Dendritic cell treated with granulocyte-macrophage colony-stimulating factor and Interleukin-4, amounts not matched to agents 40 ng/mL and 50 ng/mL, for 4 days (primary cell): ENCODE results near the gene SPINK1.
"Not testable (repeated sequence)": the region's sequence is repeated elsewhere in the genome, so short reads cannot be mapped to it uniquely, and the experiment has no call there.

Source experiments
- H3K27ac Mint-ChIP-seq: one replicate; pipeline ENCODE4 v1.8.0; 2022; ENCODE audit warnings: mild to moderate bottlenecking, mixed read lengths
- H3K27me3 Mint-ChIP-seq: one replicate; pipeline ENCODE4 v1.8.0; 2022; ENCODE audit warnings: mild to moderate bottlenecking, mixed read lengths
- H3K36me3 Mint-ChIP-seq: one replicate; pipeline ENCODE4 v1.8.0; 2022; ENCODE audit warnings: low read depth, mixed read lengths
- H3K4me1 Mint-ChIP-seq: one replicate; pipeline ENCODE4 v1.8.0; 2022; ENCODE audit warnings: low read depth, mixed read lengths
- H3K4me3 Mint-ChIP-seq: one replicate; pipeline ENCODE4 v1.8.0; 2022; ENCODE audit warnings: mild to moderate bottlenecking, moderate library complexity, mixed read lengths
- H3K9me3 Mint-ChIP-seq: one replicate; pipeline ENCODE4 v1.8.0; 2022; ENCODE audit warnings: mixed read lengths
- intact Hi-C: fragments of 100-400 bp; cut with micrococcal nuclease; formaldehyde crosslinking; loops from one replicate; pipeline ENCODE4 v1.15.0; 2022

SPINK1 gene

DNA sequence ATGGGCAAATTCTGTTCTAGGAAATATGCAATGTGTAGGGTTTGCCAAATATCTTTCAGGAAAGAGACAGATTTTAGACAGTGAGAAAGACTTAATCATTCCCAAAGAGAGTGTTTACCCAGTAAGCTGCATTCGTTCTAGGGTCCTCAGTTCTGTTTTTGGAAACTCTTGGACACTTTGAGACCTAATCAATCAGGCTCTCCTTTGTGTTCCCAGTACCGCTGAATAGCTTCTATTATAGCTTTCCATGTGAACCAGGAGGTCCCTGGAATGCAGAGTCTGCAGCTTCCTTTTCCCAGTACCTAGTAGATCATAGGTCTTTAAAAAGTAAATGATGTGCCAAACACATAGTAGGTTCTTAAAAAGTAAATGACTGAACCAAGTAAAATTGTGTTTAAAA is 11.4 kb upstream of the SPINK1 start:
- no peak overlapping the region for H3K4me3 Mint-ChIP-seq
- intact Hi-C loops: no loop called here
- H3K27me3 Mint-ChIP-seq: peaks cover 4% of the 10 kb centered on the region
- H3K27ac Mint-ChIP-seq: no peak overlapping the region
- H3K36me3 Mint-ChIP-seq: no peaks in the 10 kb centered on the region
- H3K9me3 Mint-ChIP-seq: no peaks in the 10 kb centered on the region
- no peaks in the 10 kb centered on the region for H3K4me1 Mint-ChIP-seq

DNA sequence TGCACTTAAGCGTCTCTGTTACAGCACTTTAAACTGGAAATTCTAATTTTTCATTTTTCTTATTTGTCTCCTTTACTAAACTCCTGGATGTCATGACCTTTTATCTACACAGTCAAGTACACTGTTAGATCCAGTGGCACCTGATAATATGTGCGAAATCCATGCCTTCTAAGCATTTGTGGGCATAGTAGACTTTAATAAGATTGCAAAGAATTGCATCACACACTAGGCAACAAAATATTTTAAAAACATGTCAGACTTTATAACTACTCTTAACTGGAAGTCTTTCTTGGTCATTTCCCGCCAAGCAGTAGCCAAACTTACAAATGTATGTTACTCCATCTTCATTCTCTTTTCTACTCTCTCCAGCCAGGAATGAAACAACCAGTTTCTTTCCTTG is 5.0 kb upstream of the SPINK1 start:
- intact Hi-C loops: no loop called here
- Mint-ChIP-seq H3K27ac (no peak overlapping the region), H3K36me3 (no peaks in the 10 kb centered on the region)

DNA sequence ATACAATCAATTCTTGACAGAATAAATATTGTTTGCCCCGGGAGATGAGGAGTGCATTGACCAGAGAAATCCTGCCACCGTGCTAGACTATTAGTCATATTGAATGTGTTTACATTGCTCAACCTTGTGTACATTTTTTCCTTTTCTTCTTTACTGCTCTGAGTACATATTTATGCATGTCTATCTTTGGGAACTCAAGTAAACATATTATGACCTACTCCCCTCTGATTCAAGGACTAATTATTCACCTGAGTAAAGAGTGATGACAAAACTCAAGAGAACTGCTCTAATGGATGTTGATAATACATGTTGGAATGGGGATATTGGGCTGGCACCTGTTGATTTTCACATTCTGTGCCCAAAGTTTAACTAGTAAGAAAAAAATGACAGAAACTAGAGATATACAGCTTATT is 3.9 kb upstream of the SPINK1 start:
- intact Hi-C loops: no loop called here
- Mint-ChIP-seq H3K36me3 (no peaks in the 10 kb centered on the region), H3K27me3 (peaks cover 2% of the 10 kb centered on the region), H3K4me1 (no peaks in the 10 kb centered on the region), H3K27ac (no peak overlapping the region), H3K4me3 (no peak overlapping the region), H3K9me3 (no peaks in the 10 kb centered on the region)

More for the DNA sequence above, 5.0 kb upstream of the SPINK1 start:
- Mint-ChIP-seq H3K4me1 (no peaks in the 10 kb centered on the region), H3K4me3 (no peak overlapping the region), H3K9me3 (no peaks in the 10 kb centered on the region), H3K27me3 (peaks cover 2% of the 10 kb centered on the region)

DNA sequence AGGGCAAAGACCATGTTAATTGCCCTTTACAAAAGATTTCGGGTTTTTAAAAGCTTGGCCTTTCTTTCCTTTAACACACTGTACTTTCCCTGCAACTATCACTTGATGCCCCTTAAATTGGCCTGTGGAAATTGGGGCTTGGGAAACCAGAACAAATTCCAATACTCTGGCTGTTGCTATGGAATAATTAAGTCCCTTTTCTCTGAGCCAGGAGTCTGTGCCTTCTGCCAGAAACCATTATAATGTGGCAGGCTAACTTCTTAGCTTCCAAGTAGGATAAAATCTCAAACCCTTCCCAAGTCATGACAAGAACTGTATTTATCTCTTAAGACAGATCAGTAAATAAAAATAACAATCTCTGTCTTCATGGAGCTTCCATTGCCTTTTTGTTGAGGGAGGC is 1.1 kb upstream of the SPINK1 start:
- Mint-ChIP-seq H3K27ac (no peak overlapping the region), H3K36me3 (no peaks in the 10 kb centered on the region), H3K9me3 (no peaks in the 10 kb centered on the region), H3K4me1 (no peaks in the 10 kb centered on the region), H3K27me3 (no peaks in the 10 kb centered on the region), H3K4me3 (no peak overlapping the region)
- intact Hi-C loops: no loop called here

DNA sequence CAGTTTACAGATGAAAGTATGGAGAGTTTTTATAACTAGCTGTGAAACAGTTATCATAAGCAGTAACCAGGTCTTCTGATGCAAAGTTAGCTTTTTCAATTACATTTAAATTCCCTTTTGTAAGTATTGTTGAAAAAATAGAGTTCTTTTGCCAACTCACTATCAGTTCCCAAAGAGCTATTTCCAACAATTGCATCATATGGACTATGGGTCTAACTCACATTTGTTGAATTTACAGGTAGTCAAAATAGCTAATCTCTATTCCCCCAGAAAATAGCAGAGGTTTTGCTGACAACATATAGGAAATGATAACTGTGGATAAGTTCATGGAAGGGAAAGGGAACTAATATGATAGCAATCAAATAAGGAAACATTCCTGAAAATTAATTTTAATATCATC is 1.4 kb downstream of the SPINK1 start:
- intact Hi-C loops: no loop called here
- Mint-ChIP-seq H3K4me1 (no peaks in the 10 kb centered on the region), H3K9me3 (no peaks in the 10 kb centered on the region), H3K4me3 (no peak overlapping the region), H3K27me3 (no peaks in the 10 kb centered on the region), H3K27ac (no peak overlapping the region), H3K36me3 (no peaks in the 10 kb centered on the region)

DNA sequence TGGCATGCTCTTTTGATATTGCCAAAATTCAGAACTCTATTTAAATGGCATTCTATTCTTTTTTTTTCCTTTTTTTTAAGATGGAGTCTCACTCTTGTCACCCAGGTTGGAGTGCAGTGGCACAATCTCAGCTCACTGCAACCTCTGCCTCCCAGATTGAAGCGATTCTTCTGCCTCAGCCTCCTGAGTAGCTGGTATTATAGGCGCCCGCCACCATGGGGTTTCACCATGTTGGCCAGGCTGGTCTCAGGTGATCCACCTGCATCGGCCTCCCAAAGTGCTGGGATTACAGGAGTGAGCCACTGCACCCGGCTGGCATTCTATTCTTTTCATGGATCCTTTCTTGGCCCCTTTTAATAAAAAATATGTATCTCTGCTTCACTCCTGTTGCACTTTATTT is 4.5 kb downstream of the SPINK1 start:
- H3K27me3 Mint-ChIP-seq, H3K36me3 Mint-ChIP-seq, H3K27ac Mint-ChIP-seq, H3K4me3 Mint-ChIP-seq, H3K4me1 Mint-ChIP-seq, H3K9me3 Mint-ChIP-seq: not testable (repeated sequence)
- intact Hi-C loops: loop anchor here (10.0 kb wide), 1 partner anchor 372 kb away; no protein-coding TSS in a partner anchor

DNA sequence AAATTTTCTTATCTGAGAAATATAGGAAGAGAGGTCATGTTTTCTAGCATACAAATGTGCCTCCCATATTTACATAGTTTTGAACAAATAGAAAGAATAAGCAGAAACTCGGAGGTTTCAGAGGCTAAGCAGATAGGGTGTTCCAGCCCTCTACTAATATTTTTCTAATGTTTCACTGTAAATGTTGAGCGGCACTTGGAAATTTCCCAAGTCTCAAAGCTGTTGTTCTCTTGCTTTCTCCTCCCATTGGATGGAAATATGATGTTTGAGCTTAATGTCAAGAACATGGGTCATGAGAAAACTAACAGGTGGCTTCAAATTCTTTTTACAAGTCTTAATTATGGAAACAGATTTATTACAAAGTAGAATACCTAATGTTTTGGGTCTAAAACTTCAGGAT is 5.1 kb downstream of the SPINK1 start:
- H3K4me3 Mint-ChIP-seq: no peak overlapping the region
- peaks cover 8% of the 10 kb centered on the region for H3K4me1 Mint-ChIP-seq
- H3K36me3 Mint-ChIP-seq: no peaks in the 10 kb centered on the region
- no peaks in the 10 kb centered on the region for H3K27me3 Mint-ChIP-seq
- H3K27ac Mint-ChIP-seq: no peak overlapping the region
- no peaks in the 10 kb centered on the region for H3K9me3 Mint-ChIP-seq
- intact Hi-C loops: loop anchor here (10.0 kb wide), 1 partner anchor 372 kb away; no protein-coding TSS in a partner anchor

DNA sequence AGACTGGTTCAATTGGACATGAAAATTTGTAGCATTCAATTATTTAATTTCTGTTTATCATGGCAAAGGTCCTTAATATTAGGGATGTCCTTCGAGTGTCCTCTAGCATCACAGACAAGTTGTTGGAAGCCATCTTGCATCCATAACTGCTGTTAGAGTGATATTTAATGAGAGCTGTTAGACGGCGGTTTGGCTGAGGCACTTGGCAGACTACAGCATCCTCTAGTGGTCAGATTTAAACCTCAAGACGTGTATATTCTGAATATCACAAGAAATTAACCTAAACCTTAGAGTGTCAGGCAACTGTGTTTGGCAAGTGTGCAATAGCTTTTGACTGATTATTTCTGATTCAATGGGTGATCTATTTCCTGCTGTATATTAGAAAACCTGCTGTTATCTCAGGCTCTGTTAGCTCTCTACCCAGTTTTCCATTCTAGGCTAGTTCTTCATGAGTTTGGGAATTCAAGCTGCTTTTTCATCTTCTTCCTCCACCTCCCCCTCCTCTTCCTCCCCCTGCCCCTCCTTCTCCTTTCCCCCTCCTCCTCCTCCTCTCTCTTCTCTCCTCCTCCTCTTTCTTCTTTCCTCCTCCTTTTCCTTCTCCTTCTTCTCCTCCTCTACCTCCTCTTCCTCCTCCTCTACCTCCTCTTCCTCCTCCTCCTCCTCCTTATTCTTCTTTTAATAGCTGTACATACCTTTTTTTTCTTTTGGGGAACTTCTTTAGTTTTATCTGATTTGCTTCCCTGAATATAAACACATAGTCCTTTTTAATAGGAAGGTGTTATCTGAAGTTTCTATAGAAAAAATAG is 8.6 kb downstream of the SPINK1 start:
- Mint-ChIP-seq H3K4me1 (peaks cover 28% of the 10 kb centered on the region), H3K4me3 (no peak overlapping the region), H3K27ac (no peak overlapping the region), H3K36me3 (no peaks in the 10 kb centered on the region), H3K27me3 (no peaks in the 10 kb centered on the region), H3K9me3 (no peaks in the 10 kb centered on the region)
- intact Hi-C loops: loop anchor here (1.0 to 10.0 kb wide), 2 partner anchors 195 to 368 kb away; no protein-coding TSS in a partner anchor

DNA sequence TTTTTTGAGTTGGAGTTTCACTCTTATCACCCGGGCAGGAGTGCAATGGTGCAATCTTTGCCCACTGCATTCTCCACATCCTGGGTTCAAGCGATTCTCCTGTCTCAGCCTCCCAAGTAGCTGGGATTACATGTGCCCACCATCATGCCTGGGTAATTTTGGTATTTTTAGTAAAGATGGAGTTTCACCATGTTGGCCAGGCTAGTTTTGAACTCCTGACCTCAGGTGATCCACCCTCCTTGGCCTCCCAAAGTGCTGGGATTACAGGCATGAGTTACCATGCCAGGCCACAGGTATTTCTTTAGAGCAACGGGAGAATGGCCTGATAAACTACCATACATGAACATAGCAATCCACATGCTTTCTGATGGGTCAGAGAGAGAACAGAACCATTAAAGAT is 9.2 kb downstream of the SPINK1 start:
- not testable (repeated sequence) for H3K27me3 Mint-ChIP-seq, H3K36me3 Mint-ChIP-seq, H3K9me3 Mint-ChIP-seq, H3K4me3 Mint-ChIP-seq
- Mint-ChIP-seq H3K27ac (peak overlapping the region; percentile 67), H3K4me1 (peaks cover 34% of the 10 kb centered on the region)
- intact Hi-C loops: loop anchor here (1.0 to 10.0 kb wide), 2 partner anchors 194 to 367 kb away; no protein-coding TSS in a partner anchor

DNA sequence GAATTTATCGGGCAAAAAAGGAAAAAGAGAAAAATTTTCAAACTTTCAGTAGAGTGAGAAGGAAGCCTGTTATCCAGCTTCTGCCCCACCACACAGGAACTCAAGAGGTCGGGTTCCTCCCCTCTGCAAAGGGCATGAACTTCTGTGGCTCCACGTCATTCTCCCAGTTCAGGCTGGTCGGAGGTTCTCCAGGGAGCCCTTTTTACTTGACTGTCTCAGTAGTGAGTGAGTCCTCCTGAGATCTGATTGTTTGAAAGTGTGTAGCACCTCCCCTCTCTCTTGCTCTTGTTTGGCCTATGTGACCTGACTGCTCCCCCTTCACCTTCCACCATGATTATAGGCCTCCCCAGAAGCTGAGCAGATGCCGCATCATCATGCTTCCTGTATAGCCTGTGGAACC is 9.7 kb downstream of the SPINK1 start:
- Mint-ChIP-seq H3K9me3 (no peaks in the 10 kb centered on the region), H3K27me3 (no peaks in the 10 kb centered on the region), H3K4me3 (no peak overlapping the region), H3K27ac (peak overlapping the region; percentile 67), H3K4me1 (peaks cover 34% of the 10 kb centered on the region), H3K36me3 (no peaks in the 10 kb centered on the region)
- intact Hi-C loops: loop anchor here (1.0 to 10.0 kb wide), 2 partner anchors 193 to 367 kb away; no protein-coding TSS in a partner anchor

DNA sequence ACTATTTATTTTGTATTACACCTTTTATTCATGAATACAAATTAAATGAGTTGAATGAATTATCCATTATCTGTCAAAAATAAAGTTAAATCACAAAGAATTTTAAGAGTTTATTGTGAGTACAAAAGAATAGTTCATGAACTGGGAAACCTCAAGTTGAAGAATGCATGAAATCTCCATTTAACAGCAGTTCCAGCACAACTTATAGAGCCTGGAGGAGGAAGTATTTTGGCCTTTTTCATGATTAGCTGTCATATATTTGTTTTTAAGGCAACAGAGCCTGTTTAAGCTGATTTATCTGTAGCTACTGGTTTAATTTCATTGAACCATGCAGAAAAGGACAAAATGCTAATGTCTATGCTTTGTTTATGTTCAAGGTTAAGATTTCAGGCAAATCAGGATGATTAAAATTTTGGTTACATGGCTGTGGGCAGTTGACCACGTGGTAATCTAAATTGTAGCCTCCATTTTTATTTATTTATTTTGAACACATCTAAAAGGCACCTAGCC is 12.2 kb downstream of the SPINK1 start:
- Mint-ChIP-seq H3K9me3 (no peaks in the 10 kb centered on the region), H3K4me1 (peaks cover 38% of the 10 kb centered on the region), H3K27me3 (no peaks in the 10 kb centered on the region), H3K27ac (no peak overlapping the region), H3K4me3 (no peak overlapping the region), H3K36me3 (no peaks in the 10 kb centered on the region)
- intact Hi-C loops: loop anchor here (2.0 kb wide), 1 partner anchor 15 kb away; no protein-coding TSS in a partner anchor

DNA sequence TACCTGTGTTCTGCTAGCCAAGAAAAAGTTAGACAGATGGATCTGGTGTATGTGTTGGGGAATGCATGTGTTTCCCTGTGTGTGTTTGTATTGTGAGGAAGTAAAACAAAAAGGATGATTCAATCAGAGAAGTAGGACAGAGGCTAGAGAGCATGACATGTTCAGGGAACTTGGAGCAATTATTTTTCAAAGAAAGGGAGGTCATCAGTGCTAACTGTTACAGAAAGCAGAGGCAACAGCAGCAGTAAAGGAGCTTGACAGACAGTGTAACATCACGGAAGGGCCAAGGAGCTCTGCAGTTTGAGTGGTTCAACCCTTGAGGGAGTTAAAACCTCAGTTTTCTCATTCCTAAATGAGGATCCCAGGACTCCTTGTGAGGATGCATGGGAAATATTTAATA is 13.2 kb downstream of the SPINK1 start:
- peaks cover 40% of the 10 kb centered on the region for H3K4me1 Mint-ChIP-seq
- H3K27ac Mint-ChIP-seq: no peak overlapping the region
- H3K27me3 Mint-ChIP-seq: no peaks in the 10 kb centered on the region
- no peaks in the 10 kb centered on the region for H3K9me3 Mint-ChIP-seq
- no peak overlapping the region for H3K4me3 Mint-ChIP-seq
- intact Hi-C loops: loop anchor here (2.0 kb wide), 1 partner anchor 13 kb away; no protein-coding TSS in a partner anchor
- no peaks in the 10 kb centered on the region for H3K36me3 Mint-ChIP-seq

DNA sequence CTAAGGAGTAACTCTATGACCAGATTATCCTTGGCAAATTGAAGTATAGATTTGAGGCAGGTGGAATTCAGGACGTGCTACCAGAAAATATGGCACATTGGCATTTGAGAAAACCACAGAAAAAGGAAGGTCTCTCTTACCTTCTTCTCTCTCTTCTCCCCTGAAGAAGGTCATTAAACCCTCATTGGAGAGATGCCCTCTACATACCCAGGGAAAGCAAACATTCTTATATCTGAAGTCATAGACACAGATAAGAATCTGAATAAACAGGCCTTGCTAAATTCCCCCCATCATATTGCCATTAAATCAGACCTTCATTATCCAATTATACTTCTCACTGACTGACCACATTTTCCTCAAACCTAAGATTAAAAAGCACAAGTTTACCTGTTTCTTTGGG is 17.8 kb downstream of the SPINK1 start:
- Mint-ChIP-seq H3K36me3 (no peaks in the 10 kb centered on the region), H3K27me3 (no peaks in the 10 kb centered on the region), H3K4me3 (no peak overlapping the region), H3K4me1 (peaks cover 24% of the 10 kb centered on the region), H3K27ac (no peak overlapping the region), H3K9me3 (no peaks in the 10 kb centered on the region)
- intact Hi-C loops: no loop called here

DNA sequence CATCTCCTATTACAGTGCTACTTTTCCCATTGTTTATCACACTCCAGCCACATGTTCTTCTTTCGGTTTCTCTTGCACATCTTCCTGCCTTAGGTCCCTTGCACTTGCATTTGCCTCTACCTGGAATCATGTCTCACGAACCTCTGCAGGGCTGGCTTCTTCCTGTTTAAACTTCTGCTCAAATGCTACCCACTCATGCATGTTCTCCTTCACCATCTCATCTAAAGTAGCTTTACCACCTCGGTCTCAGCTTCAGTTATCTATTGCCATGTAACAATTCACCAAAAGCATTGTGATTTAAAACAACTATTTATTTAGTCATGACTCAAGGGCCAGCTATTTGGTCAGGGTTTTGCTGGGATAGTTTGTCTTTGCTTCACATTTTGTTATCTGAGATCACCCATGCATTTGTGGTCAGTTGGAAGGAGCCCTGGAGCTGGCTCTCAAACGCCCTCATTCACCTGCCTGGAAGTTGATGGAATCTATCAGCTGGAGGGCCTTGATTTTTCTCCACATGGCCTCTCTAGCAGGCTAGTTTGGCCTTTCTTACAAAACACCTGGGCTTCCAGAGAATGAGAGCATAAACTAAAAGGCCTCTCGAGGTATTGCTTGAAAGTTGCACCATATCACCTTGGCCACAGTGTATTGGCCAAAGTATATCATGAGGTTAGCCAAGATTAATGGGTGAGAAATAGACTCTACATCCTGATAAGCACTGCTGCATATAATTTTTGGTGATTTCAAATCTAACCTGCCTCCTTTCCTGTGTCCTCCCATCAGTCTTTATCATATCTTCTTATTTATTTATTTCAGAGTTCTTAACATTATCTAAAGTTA is 21.4 kb downstream of the SPINK1 start:
- Mint-ChIP-seq H3K27me3 (no peaks in the 10 kb centered on the region), H3K9me3 (no peaks in the 10 kb centered on the region), H3K4me1 (peaks cover 16% of the 10 kb centered on the region), H3K27ac (no peak overlapping the region), H3K4me3 (no peak overlapping the region), H3K36me3 (no peaks in the 10 kb centered on the region)
- intact Hi-C loops: no loop called here
